HEK293T (cell line): ENCODE measurements around the gene ZBTB3.
A peak's percentile ranks its signal among the peaks of the same experiment; 100 is the strongest.
"Not testable (repeated sequence)": the region's sequence is repeated elsewhere in the genome, so short reads cannot be mapped to it uniquely, and the experiment has no call there.

Experiments used
- CTCF ChIA-PET: fragments of 350-600 bp; formaldehyde crosslinking; extraction: SDS; loops from one replicate; lab custom pipeline; 2021; ENCODE audit warnings: antibody characterized with exemption, inconsistent platforms; lab: Yijun Ruan, JAX
- POLR2A ChIA-PET: fragments of 350-600 bp; formaldehyde crosslinking; extraction: SDS; loops from one replicate; lab custom pipeline; 2020; ENCODE audit warnings: antibody characterized with exemption, inconsistent platforms; lab: Yijun Ruan, JAX
- DNase-seq: peaks from one replicate; pipeline ENCODE4 v3.0.0; 2012; ENCODE audit warnings: mixed read lengths; ENCODE audit errors: extremely low spot score
- ARNT ChIP-seq: fragments of 450-650 bp; IDR thresholded peaks from 2 replicates; pipeline ENCODE4 v1.6.1; 2017; ENCODE audit warnings: mild to moderate bottlenecking
- BHLHE40 ChIP-seq: fragments of 450-650 bp; IDR thresholded peaks from 2 replicates; pipeline ENCODE4 v1.6.1; 2016; ENCODE audit warnings: mild to moderate bottlenecking, moderate library complexity, borderline replicate concordance
- CTBP1 ChIP-seq: fragments of 450-650 bp; IDR thresholded peaks from 2 replicates; pipeline ENCODE4 v1.6.1; 2016; ENCODE audit warnings: borderline replicate concordance
- ELF4 ChIP-seq: fragments of 450-650 bp; IDR thresholded peaks from 2 replicates; pipeline ENCODE4 v1.6.1; 2017; ENCODE audit warnings: antibody characterized with exemption
- FOXA1 ChIP-seq: fragments of 450-650 bp; IDR thresholded peaks from 2 replicates; pipeline ENCODE4 v1.6.1; 2016; ENCODE audit warnings: mild to moderate bottlenecking
- FOXK2 ChIP-seq: fragments of 450-650 bp; IDR thresholded peaks from 2 replicates; pipeline ENCODE4 v1.6.1; 2016; ENCODE audit warnings: mild to moderate bottlenecking
- FOXM1 ChIP-seq: fragments of 450-650 bp; IDR thresholded peaks from 2 replicates; pipeline ENCODE4 v1.6.1; 2017; ENCODE audit warnings: mild to moderate bottlenecking, borderline replicate concordance
- HDGF ChIP-seq: fragments of 450-650 bp; IDR thresholded peaks from 2 replicates; pipeline ENCODE4 v1.6.1; 2017; ENCODE audit warnings: antibody characterized with exemption, borderline replicate concordance
- L3MBTL2 ChIP-seq: fragments of 450-650 bp; conservative IDR thresholded peaks from 2 replicates; pipeline ENCODE4 v1.6.1; 2016; ENCODE audit warnings: mild to moderate bottlenecking
- LEF1 ChIP-seq: fragments of 450-650 bp; IDR thresholded peaks from 2 replicates; pipeline ENCODE4 v1.6.1; 2017; ENCODE audit warnings: mild to moderate bottlenecking, borderline replicate concordance
- NFRKB ChIP-seq: fragments of 450-650 bp; IDR thresholded peaks from 2 replicates; pipeline ENCODE4 v1.6.1; 2016; ENCODE audit warnings: mild to moderate bottlenecking, moderate library complexity
- SP1 ChIP-seq: fragments of 450-650 bp; IDR thresholded peaks from 2 replicates; pipeline ENCODE4 v1.6.1; 2017
- SUZ12 ChIP-seq: fragments of 450-650 bp; IDR thresholded peaks from 2 replicates; pipeline ENCODE4 v1.6.1; 2016; ENCODE audit warnings: mild to moderate bottlenecking
- TARDBP ChIP-seq: fragments of 450-650 bp; IDR thresholded peaks from 2 replicates; pipeline ENCODE4 v1.6.1; 2016
- ZNF384 ChIP-seq: fragments of 450-650 bp; IDR thresholded peaks from 2 replicates; pipeline ENCODE4 v1.6.1; 2016
- TF ChIP-seq, protein P1 (sequence below): fragments of 450-650 bp; IDR thresholded peaks from 2 replicates; pipeline ENCODE4 v1.6.1; 2016

The ZBTB3 gene

DNA sequence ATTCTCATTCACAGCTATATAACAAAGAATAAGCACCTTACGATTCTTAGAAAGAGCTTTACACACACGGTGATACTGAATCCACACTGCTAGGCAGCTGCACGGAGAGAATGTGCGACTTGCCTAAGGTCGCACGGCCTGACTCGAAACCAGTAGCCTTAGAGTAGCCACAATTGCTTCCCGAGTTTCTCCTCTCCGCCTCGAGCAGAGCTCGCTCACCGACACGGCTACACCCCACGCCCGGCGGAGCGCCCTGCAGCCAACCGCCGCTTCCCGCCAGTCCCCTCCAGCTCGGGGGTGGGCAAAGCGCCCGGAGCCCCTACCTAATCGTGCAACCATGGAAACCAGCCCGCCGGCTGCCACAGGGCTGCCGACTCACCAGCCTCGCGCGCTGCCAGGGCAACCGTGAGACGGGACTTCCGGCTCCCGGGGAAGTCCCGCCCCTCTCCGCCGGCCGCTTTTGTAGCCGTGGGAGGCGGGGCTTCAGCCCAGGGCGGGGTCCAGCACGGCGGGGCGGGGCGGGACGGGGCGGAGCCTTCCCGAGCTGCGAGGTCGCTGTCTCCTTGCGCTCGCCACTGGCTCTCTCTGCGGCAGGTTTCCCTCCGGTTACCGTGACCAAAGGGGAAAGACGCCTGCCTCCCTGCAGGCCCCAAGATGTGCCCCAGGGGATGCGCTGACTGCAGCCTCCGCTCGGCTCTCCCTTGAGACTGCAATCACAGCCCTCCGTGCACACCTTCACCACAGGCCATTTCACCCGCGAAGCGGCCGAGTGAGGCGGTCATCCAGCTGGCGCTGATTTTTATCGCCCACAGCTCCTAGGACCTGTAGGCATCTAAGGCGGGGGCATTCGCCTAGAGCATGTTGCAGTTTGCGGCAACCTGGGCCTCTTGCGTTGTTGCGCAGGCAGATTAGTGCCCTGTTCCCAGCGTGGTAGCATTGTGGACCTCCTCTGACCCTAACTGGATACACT, 47.8 kb downstream of the ZBTB3 start:
- ChIA-PET POLR2A (interaction anchor here (0.6 to 6.6 kb wide), 17 partner anchors 19 to 369 kb away, joined by 3 to 65 read pairs (median 3); partner anchors contain the start of genes ASRGL1, B3GAT3, HNRNPUL2 and INTS5), CTCF (interaction anchor here (1.7 kb wide), 1 partner anchor 80 kb away, joined by 5 read pairs; no protein-coding TSS in a partner anchor)
- DNase-seq, result peak; percentile 93

DNA sequence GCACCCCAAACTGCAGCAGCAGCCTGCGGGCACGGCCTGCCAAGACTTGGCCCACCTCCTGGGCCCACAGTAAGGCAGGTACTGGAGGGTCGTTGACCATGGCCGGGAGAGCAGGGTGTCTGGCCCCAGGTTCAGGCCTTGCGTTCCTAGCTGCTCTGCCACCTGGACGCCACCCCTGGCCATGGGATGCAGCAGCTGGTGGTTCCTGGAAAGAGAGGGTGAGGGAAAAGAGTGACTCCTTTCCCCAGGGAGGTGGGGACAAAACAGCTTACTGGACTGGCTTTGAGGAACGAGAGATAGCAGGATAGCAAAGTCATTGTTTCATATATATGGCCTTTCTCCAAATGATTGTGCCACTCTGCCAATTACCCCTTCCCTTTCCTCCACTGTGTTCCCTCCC, 48.5 kb downstream of the ZBTB3 start:
- ChIA-PET CTCF (no interaction called here), POLR2A (interaction anchor here (0.6 to 6.6 kb wide), 12 partner anchors 20 to 368 kb away, joined by 3 to 65 read pairs (median 3); partner anchors contain the start of genes ASRGL1, B3GAT3, HNRNPUL2 and LBHD1)
- no peak for DNase-seq
- TF ChIP-seq FOXA1 (no peak), BHLHE40 (no peak), L3MBTL2 (no peak), ELF4 (no peak), CTBP1 (no peak), SP1 (no peak), FOXM1 (no peak), LEF1 (no peak), TARDBP (no peak), ARNT (no peak), NFRKB (no peak), HDGF (no peak), FOXK2 (no peak)
- TF ChIP-seq, protein P1, sequence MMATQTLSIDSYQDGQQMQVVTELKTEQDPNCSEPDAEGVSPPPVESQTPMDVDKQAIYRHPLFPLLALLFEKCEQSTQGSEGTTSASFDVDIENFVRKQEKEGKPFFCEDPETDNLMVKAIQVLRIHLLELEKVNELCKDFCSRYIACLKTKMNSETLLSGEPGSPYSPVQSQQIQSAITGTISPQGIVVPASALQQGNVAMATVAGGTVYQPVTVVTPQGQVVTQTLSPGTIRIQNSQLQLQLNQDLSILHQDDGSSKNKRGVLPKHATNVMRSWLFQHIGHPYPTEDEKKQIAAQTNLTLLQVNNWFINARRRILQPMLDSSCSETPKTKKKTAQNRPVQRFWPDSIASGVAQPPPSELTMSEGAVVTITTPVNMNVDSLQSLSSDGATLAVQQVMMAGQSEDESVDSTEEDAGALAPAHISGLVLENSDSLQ, result no peak

More for the DNA sequence above, 47.8 kb downstream of the ZBTB3 start:
- TF ChIP-seq CTBP1 (no peak), TARDBP (no peak), ELF4 (peak; percentile 43; the same call in 1 of the 2 replicates)

DNA sequence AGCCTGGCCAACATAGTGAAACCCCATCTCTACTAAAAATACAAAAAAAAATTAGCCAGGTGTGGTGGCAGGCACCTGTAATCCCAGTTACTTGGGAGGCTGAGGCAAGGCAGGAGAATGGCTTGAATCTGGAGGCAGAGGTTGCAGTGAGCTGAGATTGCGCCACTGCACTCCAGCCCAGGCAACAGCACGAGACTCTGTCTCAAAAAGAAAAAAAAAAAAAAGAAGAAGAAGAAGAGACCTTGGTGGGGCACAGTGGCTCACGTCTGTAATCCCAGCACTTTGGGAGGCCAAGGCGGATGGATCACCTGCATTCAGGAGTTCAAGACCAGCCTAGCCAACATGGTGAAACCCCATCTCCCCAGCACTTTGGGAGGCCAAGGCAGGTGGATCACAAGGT, 50.0 kb downstream of the ZBTB3 start:
- CTCF ChIA-PET, result interaction anchor here (0.7 kb wide), 1 partner anchor 30 kb away, joined by 3 read pairs; no protein-coding TSS in a partner anchor
- POLR2A ChIA-PET, DNase-seq: not testable (repeated sequence)

DNA sequence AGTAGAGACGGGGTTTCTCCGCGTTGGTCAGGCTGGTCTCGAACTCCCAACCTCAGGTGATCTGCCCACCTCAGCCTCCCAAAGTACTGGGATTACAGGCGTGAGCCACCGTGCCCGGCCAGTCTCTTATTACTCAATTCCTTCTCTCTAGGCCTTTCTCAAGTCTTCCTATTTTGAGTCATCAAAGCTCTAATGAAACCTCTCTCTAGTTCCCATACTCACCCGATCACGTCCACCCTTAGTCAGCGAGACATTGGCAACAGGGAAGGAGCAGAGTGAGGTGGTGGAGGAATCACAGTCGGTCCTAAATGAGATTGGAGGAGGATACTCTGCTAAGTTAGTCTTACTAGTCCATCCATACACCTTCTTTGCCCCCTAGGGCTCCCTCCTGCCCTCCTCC, 51.7 kb downstream of the ZBTB3 start:
- POLR2A ChIA-PET, result interaction anchor here (1.5 kb wide), 1 partner anchor 24 kb away, joined by 3 read pairs; no protein-coding TSS in a partner anchor
- no peak for TF ChIP-seq CTBP1
- no peak for TF ChIP-seq ARNT
- no peak for TF ChIP-seq ZNF384
- no peak for TF ChIP-seq FOXA1
- no peak for TF ChIP-seq FOXK2
- no peak for TF ChIP-seq L3MBTL2
- no peak for TF ChIP-seq SUZ12
- no peak for TF ChIP-seq BHLHE40
- no peak for TF ChIP-seq SP1
- no peak for TF ChIP-seq TARDBP
- TF ChIP-seq LEF1, result no peak
- TF ChIP-seq NFRKB, result no peak
- TF ChIP-seq FOXM1, result no peak
- TF ChIP-seq, protein P1, result no peak
- no peak for TF ChIP-seq ELF4
- no peak for TF ChIP-seq HDGF
- no peak for DNase-seq
- CTCF ChIA-PET, result interaction anchor here (0.6 kb wide), 1 partner anchor 18 kb away, joined by 3 read pairs; no protein-coding TSS in a partner anchor
